Ovary (tissue), 9 donors: ENCODE measurements around the gene PALLD. TPM values are rescaled to one million over a fixed set of nuclear protein-coding genes. Genes with fewer than 3 reads are reported as not detected.

Experiments
- DNase-seq, 5 donors: peaks; one replicate each; pipeline ENCODE4 v3.0.0-alpha.2; 2019 to 2020
- H3K27ac ChIP-seq, 2 donors: fragments of 200-600 bp; one replicate each; pipeline versions ENCODE4 v1.5.1 to v1.8.0; 2019 to 2022
- H3K27me3 ChIP-seq: fragments of 200-600 bp; one replicate; pipeline ENCODE4 v1.8.0; 2022
- H3K36me3 ChIP-seq: fragments of 200-600 bp; sonication (generic); one replicate; pipeline ENCODE4 v1.5.1; 2019
- H3K4me1 ChIP-seq: one replicate; pipeline ENCODE4 v1.8.1; 2013; ENCODE audit warnings: mild to moderate bottlenecking, moderate library complexity; ENCODE audit not compliant: insufficient read depth
- H3K4me3 ChIP-seq: fragments of 200-600 bp; sonication (generic); one replicate; pipeline ENCODE4 v1.5.1; 2017
- H3K9me3 ChIP-seq, 2 donors: fragments of 200-600 bp in 1 of 2; sonication (generic) in 1 of 2; one replicate each; pipeline versions ENCODE4 v1.5.1 to v1.8.1; 2013 to 2019; ENCODE audit warnings: mild to moderate bottlenecking in 1 of 2, moderate library complexity in 1 of 2
- CTCF ChIP-seq, 3 donors: fragments of 450-650 bp in 2 of 3; fragments of 200-600 bp in 1 of 3; IDR thresholded peaks; one replicate each; pipeline versions ENCODE4 v1.5.1 to v1.8.0; 2016 to 2022; ENCODE audit warnings: antibody characterized with exemption in 3 of 3, mild to moderate bottlenecking in 1 of 3
- EP300 ChIP-seq: sonication (generic); formaldehyde crosslinking; IDR thresholded peaks from one replicate; pipeline ENCODE4 v1.6.1; 2017; ENCODE audit warnings: antibody characterized with exemption
- POLR2A ChIP-seq: fragments of 450-650 bp; IDR thresholded peaks from one replicate; pipeline ENCODE4 v1.6.1; 2017; ENCODE audit warnings: antibody characterized with exemption, mild to moderate bottlenecking, moderate library complexity
- WGBS, 3 donors: extraction: QIAGEN DNeasy Blood & Tissue Kit in 1 of 3; methylation state at CpG; one replicate each; pipeline versions ENCODE4 v1.1.5 to v1.1.7; 2013 to 2017; 5-methylcytosine and 5-hydroxymethylcytosine counted together
- intact Hi-C, 4 donors: fragments of 100-400 bp; cut with DNase I; formaldehyde crosslinking; loops; one replicate each; pipeline versions ENCODE4 v1.11.0 to v1.15.1; 2022 to 2023
- polyA plus RNA-seq, 2 donors: library from polyadenylated mRNA; stranded (reverse); fragments of 200-250 nt in 1 of 2; fragments of 350-450 nt in 1 of 2; fragmentation: Illumina TruSeq in 1 of 2; extraction: RNeasy Lipid Tissue Mini Kit (QIAGEN cat#74804) in 1 of 2; gene quantifications; one replicate each; pipeline ENCODE4 v1.2.3, GENCODE V29; 2013 to 2014
- total RNA-seq, 7 donors: library from RNA; depleted of rRNA in 2 of 7; stranded (reverse); fragments of >200 nt in 2 of 7; fragmentation: NEBNext Ultra II Directional in 3 of 7; extraction: Animal tissue kit (Norgen Biotek cat#: 25700) in 3 of 7; gene quantifications; one replicate each; pipeline versions ENCODE4 v1.1.0 to v1.2.4, GENCODE V29; 2016 to 2023
- donor health status: DM: no; HTN: no; CAD: no; lungs with moderate emphysema.
- donor health status: DM: no; HTN: no; CAD: no.
- donor health status: Bipolar disorder and iron deficiency.
- donor health status: DM: yes; HTN: yes; CAD: no.
- donor health status: DM: no; HTN: no; CAD: no.
- donor health status: DM: yes; HTN: yes; CAD: no.

Gene PALLD
- total and polyA plus RNA-seq, 9 donors = 96.8 to 605 (median 137) TPM

GRCh38 chr4:168840392-168840763, 343.5 kb downstream of the PALLD start:
- H3K27ac ChIP-seq = no peak overlapping the region
- no peak overlapping the region for H3K4me3 ChIP-seq
- peaks cover 35% of the 10 kb centered on the region for H3K4me1 ChIP-seq
- TF ChIP-seq EP300 = no peak
- DNase-seq = no peak
- no peaks in the 10 kb centered on the region for H3K36me3 ChIP-seq
- no peaks in the 10 kb centered on the region for H3K9me3 ChIP-seq
- H3K27me3 ChIP-seq = no peaks in the 10 kb centered on the region
- 37 to 41% (median 38%) methylated on average over 4 of the region's 4 CpGs for WGBS, 3 donors
- intact Hi-C loops = no loop called here

GRCh38 chr4:168841000-168841671, 344.3 kb downstream of the PALLD start:
- no peak for TF ChIP-seq CTCF (IDR thresholded peaks at IDR 0.05)
- TF ChIP-seq EP300 = no peak
- no peak for TF ChIP-seq POLR2A
- Histone ChIP-seq H3K27me3 (no peaks in the 10 kb centered on the region), H3K4me3 (no peak overlapping the region), H3K36me3 (no peaks in the 10 kb centered on the region), H3K9me3 (no peaks in the 10 kb centered on the region), H3K4me1 (peaks cover 35% of the 10 kb centered on the region), H3K27ac (peak overlapping the region in 1 of 2 donors; percentile 16)
- DNase-seq = no peak
- WGBS, 3 donors = 79 to 86% (median 80%) methylated on average over 8 of the region's 8 CpGs
- intact Hi-C loops = no loop called here

- H3K36me3 ChIP-seq = no peaks in the 10 kb centered on the region
- H3K27me3 ChIP-seq = no peaks in the 10 kb centered on the region
- DNase-seq = no peak
- TF ChIP-seq POLR2A (no peak), EP300 (no peak), CTCF (IDR thresholded peaks at IDR 0.05) (no peak)
- H3K4me1 ChIP-seq = peaks cover 38% of the 10 kb centered on the region
- intact Hi-C loops = no loop called here
- no peaks in the 10 kb centered on the region for H3K9me3 ChIP-seq
- no peak overlapping the region for H3K4me3 ChIP-seq
- H3K27ac ChIP-seq = no peak overlapping the region
Observed at GRCh38 chr4:168841672-168842019, 344.8 kb downstream of the PALLD start.

GRCh38 chr4:168842186-168842585, 345.3 kb downstream of the PALLD start:
- no peak for DNase-seq
- H3K36me3 ChIP-seq = no peaks in the 10 kb centered on the region
- peaks cover 36% of the 10 kb centered on the region for H3K4me1 ChIP-seq

More at GRCh38 chr4:168842186-168842585, 345.3 kb downstream of the PALLD start:
- no peak overlapping the region for H3K27ac ChIP-seq
- TF ChIP-seq POLR2A (no peak), CTCF (IDR thresholded peaks at IDR 0.05) (no peak), EP300 (no peak)
- no peaks in the 10 kb centered on the region for H3K9me3 ChIP-seq
- intact Hi-C loops = no loop called here
- no peak overlapping the region for H3K4me3 ChIP-seq
- 29 to 53% (median 46%) methylated on average over 1 of the region's 1 CpG for WGBS, 3 donors
- no peaks in the 10 kb centered on the region for H3K27me3 ChIP-seq
